A673 (cell line): ENCODE measurements around the gene RSF1. TPM values are rescaled to one million over a fixed set of nuclear protein-coding genes. Genes with fewer than 3 reads are reported as not detected.

Source experiments
- BruUV-seq: library from RNA; stranded (reverse); fragments of 400-500 nt; replicated peaks from 2 replicates; lab custom pipeline; 2021; lab: Mats Ljungman, UMichigan
- CTCF ChIA-PET: fragments of 300-600 bp; sonication (Branson Sonifier 250); formaldehyde crosslinking; loops from one replicate; lab custom pipeline; 2022; ENCODE audit warnings: antibody characterized with exemption; lab: Charles Lee
- POLR2A ChIA-PET: fragments of 300-600 bp; sonication (Branson Sonifier 250); formaldehyde crosslinking; loops from one replicate; lab custom pipeline; 2022; ENCODE audit warnings: antibody characterized with exemption; ENCODE audit not compliant: low non-redundant PET; lab: Charles Lee
- DNase-seq: peaks from one replicate; pipeline ENCODE4 v3.0.0-alpha.2; 2015; ENCODE audit warnings: low spot score
- H3K27ac ChIP-seq: fragments of 200-600 bp; sonication (generic); 2 replicates; pipeline ENCODE4 v1.5.1; 2016; ENCODE audit warnings: mixed run types, low read depth, mild to moderate bottlenecking, mixed read lengths, antibody characterized with exemption, low read length; ENCODE audit not compliant: poor library complexity, severe bottlenecking
- H3K27me3 ChIP-seq: fragments of 200-600 bp; sonication (generic); replicated peaks from 2 replicates; pipeline ENCODE4 v1.6.1; 2017; ENCODE audit warnings: mixed run types, low read depth, mild to moderate bottlenecking, mixed read lengths, antibody characterized with exemption, low read length; ENCODE audit not compliant: insufficient read depth, poor library complexity
- H3K36me3 ChIP-seq: fragments of 200-600 bp; sonication (generic); 2 replicates; pipeline ENCODE4 v1.6.1; 2016; ENCODE audit warnings: mixed run types, mild to moderate bottlenecking, mixed read lengths, antibody characterized with exemption, low read length; ENCODE audit not compliant: insufficient read depth, poor library complexity, severe bottlenecking
- H3K4me1 ChIP-seq: fragments of 200-600 bp; sonication (generic); 2 replicates; pipeline ENCODE4 v1.6.1; 2017; ENCODE audit warnings: mixed run types, mild to moderate bottlenecking, mixed read lengths, antibody characterized with exemption, low read length; ENCODE audit not compliant: insufficient read depth, poor library complexity, severe bottlenecking
- H3K4me3 ChIP-seq: fragments of 200-600 bp; sonication (generic); 2 replicates; pipeline ENCODE4 v1.5.1; 2016; ENCODE audit warnings: low read depth, mixed run types, mild to moderate bottlenecking, mixed read lengths, low read length; ENCODE audit not compliant: poor library complexity, severe bottlenecking
- H3K9me3 ChIP-seq: fragments of 200-600 bp; sonication (generic); 2 replicates; pipeline ENCODE4 v1.6.1; 2016; ENCODE audit warnings: mixed run types, low read depth, mild to moderate bottlenecking, mixed read lengths, antibody characterized with exemption, low read length; ENCODE audit not compliant: poor library complexity, severe bottlenecking
- CTCF ChIP-seq: fragments of 300-800, 200-600 bp; sonication (generic); conservative IDR thresholded peaks from 2 replicates; pipeline ENCODE4 v1.5.1; 2017; ENCODE audit warnings: low read depth, mild to moderate bottlenecking, antibody characterized with exemption, low read length, moderate library complexity, mixed read lengths
- EZH2 ChIP-seq: fragments of 200-600 bp; sonication (generic); IDR thresholded peaks from 2 replicates; pipeline ENCODE4 v1.6.1; 2017; ENCODE audit warnings: borderline replicate concordance, low read depth, mild to moderate bottlenecking, mixed read lengths, antibody characterized with exemption, low read length; ENCODE audit not compliant: poor library complexity, severe bottlenecking
- intact Hi-C: fragments of 100-400 bp; cut with micrococcal nuclease; formaldehyde crosslinking; loops from one replicate; pipeline ENCODE4 v1.10.0; 2022; ENCODE audit not compliant: unreplicated experiment
- total RNA-seq: library from RNA; stranded (reverse); gene quantifications from 2 replicates; pipeline ENCODE4 v1.2.3, GENCODE V29; 2021

The RSF1 gene
- total RNA-seq, 1 experiment from 2014 or later, result 94.1 TPM

DNA sequence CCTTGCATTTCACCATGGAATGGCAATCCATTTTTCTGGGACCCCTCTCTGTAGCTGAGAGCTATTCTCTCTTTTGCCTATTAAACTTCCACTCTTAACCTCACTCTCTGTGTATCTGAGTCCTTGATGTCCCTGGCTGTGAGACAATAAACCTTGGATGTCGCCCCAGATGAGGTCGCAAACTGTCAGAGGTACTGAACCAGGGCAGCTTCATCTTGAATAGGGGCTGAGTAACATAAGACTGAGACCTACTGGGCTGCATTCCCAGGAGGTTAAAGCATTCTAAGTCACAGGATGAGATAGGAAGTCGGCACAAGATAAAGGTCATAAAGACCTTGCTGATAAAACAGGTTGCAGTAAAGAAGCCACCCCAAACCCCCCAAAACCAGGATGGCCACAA lies 68.0 kb downstream of the RSF1 start:
- no TSS peak for BruUV-seq
- H3K27ac ChIP-seq, result no peak overlapping the region
- H3K36me3 ChIP-seq, result peaks cover 5% of the 10 kb centered on the region
- intact Hi-C loops, result no loop called here
- TF ChIP-seq CTCF, result no peak
- TF ChIP-seq EZH2, result no peak
- H3K4me1 ChIP-seq, result no peaks in the 10 kb centered on the region
- H3K9me3 ChIP-seq, result no peaks in the 10 kb centered on the region
- CTCF ChIA-PET, result no interaction called here
- no peaks in the 10 kb centered on the region for H3K27me3 ChIP-seq
- H3K4me3 ChIP-seq, result no peak overlapping the region
- POLR2A ChIA-PET, result no interaction called here
- DNase-seq, result no peak

GRCh38 chr11:77750394-77751156 lies 69.9 kb downstream of the RSF1 start:
- Histone ChIP-seq H3K4me1 (no peaks in the 10 kb centered on the region), H3K4me3 (no peak overlapping the region), H3K27ac (no peak overlapping the region), H3K9me3 (no peaks in the 10 kb centered on the region), H3K36me3 (peaks cover 5% of the 10 kb centered on the region), H3K27me3 (no peaks in the 10 kb centered on the region)
- intact Hi-C loops, result no loop called here
- no peak for DNase-seq
- CTCF ChIA-PET, result no interaction called here
- TF ChIP-seq CTCF (no peak), EZH2 (no peak)
- POLR2A ChIA-PET, result no interaction called here
- BruUV-seq, result no TSS peak

DNA sequence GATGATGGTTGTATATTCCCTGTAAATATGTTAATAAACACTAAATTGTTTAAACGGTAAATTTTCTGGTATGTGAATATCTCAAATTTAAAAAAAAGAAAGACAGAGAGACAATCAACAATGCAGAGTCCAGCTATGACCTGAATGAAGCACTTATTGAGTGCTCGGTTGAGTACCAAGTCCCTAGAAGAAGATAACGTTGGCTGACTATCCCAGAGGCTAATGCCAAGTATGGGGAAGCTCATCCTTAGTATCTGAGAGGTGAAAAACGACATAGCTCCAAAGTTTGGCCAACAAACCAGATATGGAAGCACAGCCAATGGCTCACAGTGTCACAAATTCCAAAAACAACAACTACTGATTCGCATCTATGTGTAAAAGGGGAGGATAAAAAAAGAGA lies 71.3 kb downstream of the RSF1 start:
- POLR2A ChIA-PET, result no interaction called here
- CTCF ChIA-PET, result no interaction called here
- no peaks in the 10 kb centered on the region for H3K27me3 ChIP-seq
- no peaks in the 10 kb centered on the region for H3K36me3 ChIP-seq
- TF ChIP-seq EZH2 (no peak), CTCF (no peak)
- no peak overlapping the region for H3K27ac ChIP-seq
- no peak for DNase-seq
- no peak overlapping the region for H3K4me3 ChIP-seq
- H3K9me3 ChIP-seq, result no peaks in the 10 kb centered on the region
- BruUV-seq, result no TSS peak
- H3K4me1 ChIP-seq, result no peaks in the 10 kb centered on the region
- intact Hi-C loops, result no loop called here
